GM19467 (cell line): ENCODE results near the gene CDIP1.

Experiments
- ATAC-seq: cut with Tn5 transposase; IDR thresholded peaks from one replicate; pipeline ENCODE4 v1.9.1; 2021; ENCODE audit warnings: mild to moderate bottlenecking, moderate library complexity; ENCODE audit not compliant: unreplicated experiment

Gene CDIP1

DNA sequence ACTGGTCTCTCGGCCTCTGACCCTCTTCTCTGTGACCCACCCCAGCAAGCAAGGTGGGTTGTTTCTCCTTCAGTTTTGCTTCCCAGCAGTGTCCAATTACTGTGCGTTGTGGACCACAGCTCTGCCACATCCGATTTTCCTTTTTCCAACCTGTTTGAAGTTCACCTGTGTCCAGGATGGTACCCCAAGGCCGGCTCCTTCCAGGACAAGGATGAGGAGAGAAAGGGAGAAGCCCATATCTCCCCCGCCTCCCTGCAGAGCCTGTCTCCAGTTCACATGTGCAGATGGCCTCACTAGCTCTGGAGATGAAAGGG, 77.7 kb downstream of the CDIP1 start:
- no peak for ATAC-seq
